HEK293T (cell line): ENCODE measurements around the gene POPDC2.

Experiments
- FOXM1 ChIP-seq: fragments of 450-650 bp; IDR thresholded peaks from 2 replicates; pipeline ENCODE4 v1.6.1; 2017; ENCODE audit warnings: mild to moderate bottlenecking, borderline replicate concordance
- SP1 ChIP-seq: fragments of 450-650 bp; IDR thresholded peaks from 2 replicates; pipeline ENCODE4 v1.6.1; 2017

DNA sequence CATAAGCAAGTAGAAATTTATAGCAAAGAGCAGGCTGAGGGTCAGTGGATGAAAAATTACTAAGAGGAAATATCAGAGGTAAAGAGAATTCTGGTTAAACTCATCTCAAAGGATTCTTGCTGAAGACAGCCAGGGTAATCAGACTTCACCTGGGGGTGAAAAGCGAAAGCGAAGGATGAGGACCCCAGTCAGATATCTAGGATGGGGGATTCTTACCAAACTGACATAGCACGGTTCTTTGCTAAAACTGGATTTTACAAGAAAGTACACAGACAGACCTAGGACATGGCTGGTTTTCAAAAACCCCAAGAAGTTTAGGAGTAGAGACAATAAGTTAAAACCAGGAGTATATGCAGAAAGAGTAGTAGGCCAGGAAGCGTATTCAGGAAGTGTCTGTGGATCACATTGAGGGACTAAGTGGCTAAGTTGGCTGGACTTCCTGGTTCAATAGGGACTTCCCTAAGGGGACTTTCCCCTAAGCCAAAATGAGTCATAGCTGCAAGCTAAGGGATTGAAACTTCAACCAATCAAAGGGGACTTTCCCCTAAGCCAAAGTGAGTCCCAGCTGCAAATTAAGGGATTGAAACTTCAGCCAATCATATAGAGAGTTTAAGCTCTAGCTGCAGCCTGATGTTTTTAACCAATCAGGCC is 40.0 kb upstream of the POPDC2 start:
- no peak for TF ChIP-seq FOXM1
- no peak for TF ChIP-seq SP1
